ENCODE data around the gene SYCE1.

DNA sequence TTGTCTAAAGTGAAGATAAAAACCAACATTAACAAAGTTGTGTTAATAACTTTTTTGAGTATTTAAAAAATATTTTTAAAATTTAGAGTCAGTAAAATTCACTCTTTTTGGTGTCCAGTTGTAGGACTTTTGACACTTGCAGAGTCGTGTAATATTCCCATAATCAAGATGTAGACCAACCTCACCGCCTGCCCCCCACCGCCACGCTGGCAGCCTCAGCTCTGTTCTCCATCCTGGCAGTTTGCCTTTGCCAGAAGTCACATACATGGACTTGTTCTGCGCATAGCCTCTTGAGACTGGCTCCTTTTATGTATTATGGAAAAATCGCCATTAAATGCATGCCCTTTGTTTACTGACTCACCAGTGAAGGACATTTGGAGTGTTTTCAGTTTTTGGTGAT is 27.3 kb upstream of the SYCE1 start:
- no peak for TF ChIP-seq SRF (IDR thresholded peaks at IDR 0.05; ENCODE audit: low read depth, low read length)
- TF ChIP-seq, protein P1, sequence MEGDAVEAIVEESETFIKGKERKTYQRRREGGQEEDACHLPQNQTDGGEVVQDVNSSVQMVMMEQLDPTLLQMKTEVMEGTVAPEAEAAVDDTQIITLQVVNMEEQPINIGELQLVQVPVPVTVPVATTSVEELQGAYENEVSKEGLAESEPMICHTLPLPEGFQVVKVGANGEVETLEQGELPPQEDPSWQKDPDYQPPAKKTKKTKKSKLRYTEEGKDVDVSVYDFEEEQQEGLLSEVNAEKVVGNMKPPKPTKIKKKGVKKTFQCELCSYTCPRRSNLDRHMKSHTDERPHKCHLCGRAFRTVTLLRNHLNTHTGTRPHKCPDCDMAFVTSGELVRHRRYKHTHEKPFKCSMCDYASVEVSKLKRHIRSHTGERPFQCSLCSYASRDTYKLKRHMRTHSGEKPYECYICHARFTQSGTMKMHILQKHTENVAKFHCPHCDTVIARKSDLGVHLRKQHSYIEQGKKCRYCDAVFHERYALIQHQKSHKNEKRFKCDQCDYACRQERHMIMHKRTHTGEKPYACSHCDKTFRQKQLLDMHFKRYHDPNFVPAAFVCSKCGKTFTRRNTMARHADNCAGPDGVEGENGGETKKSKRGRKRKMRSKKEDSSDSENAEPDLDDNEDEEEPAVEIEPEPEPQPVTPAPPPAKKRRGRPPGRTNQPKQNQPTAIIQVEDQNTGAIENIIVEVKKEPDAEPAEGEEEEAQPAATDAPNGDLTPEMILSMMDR (IDR thresholded peaks at IDR 0.05; ENCODE audit: control extremely low read depth in 1 of 3, insufficient read depth in 1 of 3, low read depth in 1 of 3, low read length in 3 of 3) = no peak
- no peak for TF ChIP-seq MAFK (IDR thresholded peaks at IDR 0.05; ENCODE audit: low read depth, low read length)
- no peak for TF ChIP-seq EGR1 (IDR thresholded peaks at IDR 0.05; ENCODE audit: borderline replicate concordance, low read depth, low read length)
- TF ChIP-seq SAP30 (IDR thresholded peaks at IDR 0.05; ENCODE audit: insufficient read depth, insufficient replicate concordance, low read length) = no peak
- TF ChIP-seq, protein P2, sequence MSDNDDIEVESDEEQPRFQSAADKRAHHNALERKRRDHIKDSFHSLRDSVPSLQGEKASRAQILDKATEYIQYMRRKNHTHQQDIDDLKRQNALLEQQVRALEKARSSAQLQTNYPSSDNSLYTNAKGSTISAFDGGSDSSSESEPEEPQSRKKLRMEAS (IDR thresholded peaks at IDR 0.05) = no peak
- TF ChIP-seq SP4 (IDR thresholded peaks at IDR 0.05; ENCODE audit: low read length) = no peak
- no peak for TF ChIP-seq POLR2A (IDR thresholded peaks at IDR 0.05; ENCODE audit: control extremely low read depth in 1 of 2, low read depth in 2 of 2, low read length in 2 of 2)
- no peak for TF ChIP-seq EZH2 (IDR thresholded peaks at IDR 0.05; ENCODE audit: low read depth, low read length, severe bottlenecking)
- no peak for TF ChIP-seq RFX5 (IDR thresholded peaks at IDR 0.05; ENCODE audit: borderline replicate concordance, low read depth, low read length)
- no peak for TF ChIP-seq CHD2 (IDR thresholded peaks at IDR 0.05; ENCODE audit: low read length)
- no peak for TF ChIP-seq ZNF274 (IDR thresholded peaks at IDR 0.05; ENCODE audit: borderline replicate concordance, extremely low read depth, low read length)
- TF ChIP-seq EP300 (IDR thresholded peaks at IDR 0.05; ENCODE audit: borderline replicate concordance in 1 of 2, low read depth in 2 of 2, low read length in 2 of 2) = no peak
- TF ChIP-seq, protein P3, sequence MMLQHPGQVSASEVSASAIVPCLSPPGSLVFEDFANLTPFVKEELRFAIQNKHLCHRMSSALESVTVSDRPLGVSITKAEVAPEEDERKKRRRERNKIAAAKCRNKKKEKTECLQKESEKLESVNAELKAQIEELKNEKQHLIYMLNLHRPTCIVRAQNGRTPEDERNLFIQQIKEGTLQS (IDR thresholded peaks at IDR 0.05; ENCODE audit: insufficient read depth, low read depth, low read length) = no peak

Measured in H1 (cell line).